KBM-7 (cell line): Measurements from ENCODE around the gene GDF9.

Source experiments
- DNase-seq: peaks from one replicate; pipeline ENCODE4 v3.0.0-alpha.2; 2015
- in situ Hi-C: fragments of 300-500 bp; cut with MboI; formaldehyde crosslinking; loops from 2 replicates; pipeline ENCODE4 v1.14.3; 2020; ENCODE audit warnings: low sequenced_read_pairs, low pct_unique_long_range_greater_than_20kb, mixed read lengths

Gene GDF9

DNA sequence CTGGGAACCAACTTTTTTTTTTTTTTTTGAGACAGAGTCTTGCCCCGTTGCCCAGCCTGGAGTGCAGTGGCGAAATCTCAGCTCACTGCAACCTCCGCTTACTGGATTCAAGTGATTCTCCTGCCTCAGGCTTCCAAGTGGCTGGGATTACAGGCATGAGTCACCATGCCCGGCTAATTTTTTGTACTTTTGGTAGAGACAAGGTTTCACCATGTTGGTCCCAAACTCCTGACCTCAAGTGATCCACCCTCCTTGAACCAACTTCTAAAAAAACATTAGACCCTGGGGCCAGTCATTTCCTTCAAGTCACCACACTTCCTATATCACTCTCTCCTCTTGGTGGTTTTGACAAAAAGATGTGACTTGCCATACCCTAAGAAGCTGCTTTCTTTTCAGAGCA is 25.0 kb downstream of the GDF9 start:
- in situ Hi-C loops, result no loop called here
- peak; percentile 43 for DNase-seq

DNA sequence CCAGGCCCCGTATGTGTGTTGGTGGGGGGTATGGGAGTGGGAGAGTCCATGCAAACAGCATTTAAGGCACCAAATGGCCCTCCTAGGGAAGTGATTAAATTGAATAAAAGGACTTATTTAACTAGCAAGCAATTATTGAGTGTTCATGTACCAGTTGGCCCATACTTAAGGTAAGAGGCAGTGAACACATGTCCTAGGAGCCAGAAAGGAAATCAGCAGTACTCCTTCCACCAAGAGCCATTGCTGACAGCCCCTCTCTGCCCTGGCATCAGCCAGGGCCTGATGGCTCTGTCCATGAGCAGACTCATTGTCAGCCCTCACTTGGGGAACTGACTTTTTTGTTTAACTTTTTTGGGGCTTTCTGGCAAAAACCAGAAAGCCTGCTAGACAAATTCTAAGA is 25.4 kb downstream of the GDF9 start:
- in situ Hi-C loops, result no loop called here

DNA sequence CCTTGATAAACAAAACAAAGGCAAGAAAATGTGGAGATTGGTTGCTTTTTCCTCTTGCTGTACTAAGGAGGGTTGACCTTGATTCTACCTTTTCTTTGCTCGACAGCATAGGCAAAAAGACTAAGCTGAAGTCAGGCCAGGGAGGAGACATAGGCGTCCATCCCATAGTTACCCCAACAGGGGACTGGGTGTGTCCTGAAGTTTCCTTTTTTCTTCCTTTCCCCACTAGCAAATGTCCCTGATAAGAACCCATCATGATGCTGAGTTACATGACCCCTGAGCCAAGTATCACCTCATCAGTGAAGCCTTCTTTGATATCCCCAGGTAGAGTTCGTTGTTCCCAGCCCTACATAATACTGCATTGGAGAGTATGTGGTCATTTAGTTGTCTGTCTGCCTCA is 26.0 kb downstream of the GDF9 start:
- DNase-seq, result no peak
- in situ Hi-C loops, result no loop called here

More for the DNA sequence above, 25.4 kb downstream of the GDF9 start:
- DNase-seq, result no peak

DNA sequence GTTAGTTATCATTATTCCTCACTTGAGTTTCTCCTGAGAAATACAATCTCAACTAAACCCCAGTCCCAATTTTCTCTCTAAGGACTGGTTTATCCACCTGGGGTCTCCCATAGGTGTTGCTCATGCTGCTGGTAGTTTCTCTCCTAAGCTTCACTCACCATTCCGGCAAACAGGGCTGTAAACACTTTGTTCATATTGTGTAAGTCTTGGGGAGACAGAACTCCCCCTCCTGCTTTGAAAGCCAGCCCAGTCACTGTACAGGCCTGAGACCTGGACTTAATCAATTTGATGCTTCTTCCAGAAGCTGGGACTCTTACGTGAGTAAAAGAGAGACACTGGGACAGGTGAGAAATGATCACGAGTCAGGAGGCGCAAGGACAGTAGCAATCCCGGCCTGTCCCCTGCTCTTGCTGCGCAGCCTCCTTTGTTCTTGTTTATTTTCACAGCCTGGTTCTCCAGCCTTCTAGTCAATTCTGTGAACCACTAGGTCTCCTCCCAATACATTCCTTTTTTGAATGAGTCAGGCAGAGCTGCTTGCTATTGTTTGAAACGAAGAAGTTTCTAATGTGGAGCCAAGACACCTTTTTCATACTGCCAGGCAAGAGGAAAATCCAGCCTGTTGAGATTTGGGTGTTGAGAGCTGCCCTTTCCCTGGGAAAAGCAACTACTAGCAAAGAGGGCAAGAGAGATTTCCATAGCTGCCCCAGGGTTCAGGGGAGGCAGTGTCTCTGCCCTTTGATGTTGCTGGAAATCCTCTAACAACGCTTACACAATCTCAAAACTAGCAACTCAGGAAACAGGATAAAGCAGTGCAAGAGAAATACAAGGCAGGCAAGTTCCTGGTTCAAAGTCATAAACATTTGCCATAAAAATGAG is 26.6 kb downstream of the GDF9 start:
- in situ Hi-C loops, result no loop called here
- no peak for DNase-seq

DNA sequence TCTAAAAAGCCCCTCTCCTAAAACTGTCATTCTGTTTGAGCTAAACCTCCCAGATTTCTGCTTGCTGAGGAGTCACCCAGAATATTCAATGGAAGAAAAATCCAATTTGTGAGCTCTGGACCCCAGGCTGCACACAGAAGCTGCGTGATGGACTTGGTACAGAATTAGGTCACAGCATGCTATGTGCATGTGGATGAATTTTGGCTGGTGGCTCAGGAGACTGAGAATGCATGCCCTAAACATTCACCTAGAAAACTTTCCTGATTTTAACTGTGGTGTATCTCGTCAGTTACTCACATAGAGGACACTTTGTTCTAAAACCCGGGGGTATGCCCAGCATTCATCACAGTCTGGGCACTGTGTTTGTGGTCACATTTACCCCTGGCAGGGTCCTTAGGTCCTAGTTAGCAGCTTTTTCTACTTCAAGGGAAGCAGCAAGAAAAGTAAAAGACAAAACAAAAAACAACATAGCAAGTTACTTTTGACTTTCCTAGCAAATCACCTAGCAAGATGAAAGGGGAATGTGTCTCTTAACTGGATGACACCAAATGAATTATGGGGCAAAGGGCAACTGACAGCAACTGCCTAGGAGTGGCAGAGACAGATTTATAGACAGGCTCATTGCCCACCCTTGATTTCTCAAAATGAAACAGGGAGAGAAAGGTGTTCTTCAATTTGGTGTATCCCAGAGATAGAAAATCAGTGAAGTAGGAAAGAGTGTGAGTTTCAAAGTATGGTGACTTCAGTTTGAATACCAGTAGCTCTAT is 27.6 kb downstream of the GDF9 start:
- in situ Hi-C loops, result no loop called here
- no peak for DNase-seq

DNA sequence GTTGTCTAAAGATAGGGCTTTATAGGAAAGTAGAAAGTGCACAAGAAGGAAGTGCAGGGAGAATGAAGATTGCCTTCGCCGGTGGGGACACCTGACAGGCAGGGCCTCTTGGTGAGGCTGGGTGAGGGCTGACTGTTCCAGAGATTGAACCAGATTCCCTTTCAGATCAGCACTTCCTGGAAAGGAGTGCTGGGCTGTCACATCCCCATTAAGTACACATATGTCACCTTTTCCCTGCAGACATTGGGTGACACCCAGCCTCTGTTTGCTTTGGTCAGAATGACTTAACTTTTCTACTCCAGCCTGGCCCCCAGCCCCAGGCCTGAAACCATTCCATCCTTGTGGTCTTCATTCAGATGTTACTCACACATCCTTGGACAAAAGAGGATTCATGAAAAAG is 28.4 kb downstream of the GDF9 start:
- DNase-seq, result no peak
- in situ Hi-C loops, result no loop called here

DNA sequence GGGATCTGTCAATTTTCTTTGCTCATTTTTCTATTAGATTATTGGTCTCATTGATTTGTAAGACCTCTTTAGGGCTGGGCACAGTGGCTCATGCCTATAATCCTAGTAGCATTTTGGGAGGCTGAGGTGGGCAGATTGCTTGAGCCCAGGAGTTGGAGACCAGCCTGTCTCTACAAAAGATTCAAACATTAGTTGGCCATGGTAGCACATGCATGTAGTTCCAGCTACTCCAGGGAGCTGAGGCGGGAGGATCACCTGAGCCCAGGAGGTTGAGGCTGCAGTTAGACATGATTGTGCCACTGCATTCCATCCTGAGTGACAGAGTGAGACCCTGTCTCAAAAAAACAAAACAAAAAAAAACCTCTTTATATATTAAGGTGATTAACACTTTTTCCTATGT is 29.4 kb downstream of the GDF9 start:
- no peak for DNase-seq

DNA sequence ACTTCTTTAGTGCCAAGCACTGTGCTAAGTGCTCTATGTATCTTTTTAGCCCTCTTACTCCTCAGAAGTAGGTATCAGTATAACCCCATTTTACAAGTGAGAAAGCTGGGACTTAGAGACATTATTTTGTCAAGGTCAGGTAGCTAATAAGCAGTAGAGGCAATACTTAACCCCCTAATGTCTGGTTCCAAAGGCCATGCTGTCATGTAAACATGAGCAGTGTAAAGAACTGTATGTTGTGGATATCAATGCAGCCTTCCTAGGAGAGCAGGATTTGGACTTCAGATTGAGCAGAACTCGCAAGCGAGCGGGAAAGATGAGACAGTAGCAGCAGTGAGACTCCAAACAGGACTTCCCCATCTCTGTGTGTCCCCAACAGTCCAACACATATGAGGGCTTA is 32.2 kb downstream of the GDF9 start:
- DNase-seq, result no peak
- in situ Hi-C loops, result no loop called here

More for the DNA sequence above, 29.4 kb downstream of the GDF9 start:
- in situ Hi-C loops, result no loop called here

DNA sequence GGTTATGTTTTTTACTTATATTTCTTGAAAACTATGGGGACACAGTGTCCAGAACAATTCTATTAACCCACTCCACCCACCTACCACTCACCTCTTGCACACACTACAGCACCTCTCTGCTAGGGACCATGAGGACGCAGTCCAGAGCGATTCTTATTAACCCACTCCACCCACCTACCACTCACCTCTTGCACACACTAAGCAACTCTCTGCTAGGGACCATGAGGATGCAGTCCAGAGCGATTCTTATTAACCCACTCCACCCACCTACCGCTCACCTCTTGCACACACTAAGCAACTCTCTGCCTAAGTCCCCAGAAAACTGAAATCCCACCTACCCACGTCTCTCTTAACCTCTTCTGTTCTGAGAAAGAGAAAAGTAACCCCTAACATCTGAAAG is 33.7 kb downstream of the GDF9 start:
- no peak for DNase-seq
- in situ Hi-C loops, result no loop called here

DNA sequence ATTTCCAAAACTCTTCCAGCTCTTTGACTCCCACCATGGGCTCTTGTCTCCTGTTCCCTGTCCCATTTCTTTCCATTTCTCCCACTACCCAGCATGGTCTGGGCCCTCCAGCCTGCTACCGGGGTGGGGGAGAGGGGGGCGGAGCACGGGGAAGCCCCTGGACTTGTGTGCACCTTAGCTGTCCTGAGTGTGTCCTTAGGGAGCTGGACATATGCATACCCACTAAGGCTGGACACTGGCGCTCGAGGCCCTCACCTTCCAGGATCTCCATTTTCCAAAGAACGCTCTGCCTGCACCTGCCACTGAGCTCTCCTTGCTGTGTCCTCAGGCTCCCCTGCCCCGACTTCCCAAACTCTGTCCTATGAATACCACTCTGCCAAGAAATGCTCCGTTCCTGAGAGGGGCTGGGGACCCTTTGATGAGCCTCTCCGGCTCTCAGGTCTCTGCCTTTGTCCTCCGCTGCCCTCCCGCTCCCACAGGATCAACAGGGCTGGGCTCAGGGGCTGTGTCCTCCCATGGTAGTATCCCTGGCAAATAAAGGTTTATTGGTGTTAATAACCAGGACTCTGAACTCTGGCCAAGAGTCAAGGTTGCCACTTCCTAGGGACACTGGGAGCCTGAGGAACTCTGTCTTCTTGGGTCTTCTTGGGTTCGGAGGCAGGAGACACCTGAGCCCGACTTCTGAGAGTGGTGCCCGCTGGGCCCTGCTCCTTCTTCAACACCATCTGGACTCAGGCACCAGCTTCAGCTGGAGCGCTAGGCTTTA is 35.0 kb downstream of the GDF9 start:
- no peak for DNase-seq
- in situ Hi-C loops, result no loop called here

DNA sequence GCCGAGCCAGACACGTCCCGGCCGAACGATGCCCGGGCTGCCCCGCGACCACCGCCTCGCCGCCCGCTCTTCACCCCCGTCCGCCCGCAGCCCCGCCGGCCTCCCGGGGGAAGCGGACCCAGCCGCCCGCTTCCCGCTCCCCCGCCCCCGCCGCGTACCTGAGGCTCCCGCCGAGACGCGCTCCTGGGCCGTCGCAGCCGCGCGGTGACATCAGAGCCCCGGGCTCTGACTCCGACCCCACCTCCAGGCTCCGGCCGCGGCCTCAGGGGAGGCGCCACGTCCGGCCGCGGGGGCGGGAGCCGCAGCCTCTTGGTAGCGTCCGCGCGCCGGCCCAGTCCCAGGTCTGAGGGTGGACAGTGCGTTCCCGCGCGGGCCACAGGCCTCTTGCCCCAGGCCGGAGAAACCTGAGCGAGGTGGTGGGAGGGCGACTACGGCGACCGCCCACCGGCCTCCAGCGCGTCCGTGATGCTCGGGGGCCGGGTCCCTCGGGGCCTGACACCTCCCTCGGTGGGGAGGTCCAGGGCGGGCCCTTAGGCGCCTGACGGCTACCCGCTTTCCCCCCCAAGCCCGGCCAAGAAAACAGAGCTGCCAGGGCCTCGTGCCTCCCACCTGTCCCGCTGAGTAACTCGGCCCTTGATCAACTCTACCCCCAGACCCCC is 35.7 kb downstream of the GDF9 start, which contains the start of gene SHROOM1:
TSS of gene SHROOM1 (minus strand) at position 212 of the 659 bp plus-strand sequence. CDS start 4,507 bp downstream, outside the sequence.
- in situ Hi-C loops, result no loop called here
- no peak for DNase-seq

DNA sequence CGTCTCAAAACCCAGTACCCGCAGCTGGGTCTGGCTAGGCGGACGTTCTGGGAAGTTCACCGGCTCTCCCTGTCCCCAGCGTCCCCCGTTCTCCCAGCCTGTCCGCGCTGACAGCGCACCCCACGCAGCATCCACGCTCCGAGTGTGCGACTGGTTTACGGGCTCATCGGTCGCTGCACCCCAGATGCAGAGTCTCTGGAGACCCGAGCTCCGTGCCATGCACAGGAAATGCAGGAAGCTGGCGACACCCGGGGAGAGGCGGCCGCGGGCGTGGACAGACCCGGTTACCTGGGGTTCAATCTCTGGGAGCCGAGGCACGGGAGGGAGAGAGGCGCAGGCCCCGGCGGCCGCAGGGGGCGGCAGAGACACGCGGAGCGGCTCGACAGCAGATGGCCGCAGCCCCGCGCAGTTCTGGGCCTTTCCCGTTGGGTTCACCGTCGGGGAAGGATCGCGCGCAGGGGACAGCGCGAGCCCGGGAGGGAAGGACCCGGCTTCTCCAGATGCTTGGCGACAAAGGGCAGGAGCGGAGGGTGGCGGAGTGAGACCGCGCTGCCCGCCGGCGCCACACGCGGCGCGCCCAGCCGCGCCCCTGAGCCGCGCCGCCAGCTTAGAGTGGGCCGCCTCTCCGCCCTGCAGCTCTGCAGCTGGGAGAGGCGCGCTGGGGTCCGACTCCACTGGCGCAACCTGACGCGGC is 36.4 kb downstream of the GDF9 start:
- peak; percentile 81 for DNase-seq
- in situ Hi-C loops, result no loop called here

DNA sequence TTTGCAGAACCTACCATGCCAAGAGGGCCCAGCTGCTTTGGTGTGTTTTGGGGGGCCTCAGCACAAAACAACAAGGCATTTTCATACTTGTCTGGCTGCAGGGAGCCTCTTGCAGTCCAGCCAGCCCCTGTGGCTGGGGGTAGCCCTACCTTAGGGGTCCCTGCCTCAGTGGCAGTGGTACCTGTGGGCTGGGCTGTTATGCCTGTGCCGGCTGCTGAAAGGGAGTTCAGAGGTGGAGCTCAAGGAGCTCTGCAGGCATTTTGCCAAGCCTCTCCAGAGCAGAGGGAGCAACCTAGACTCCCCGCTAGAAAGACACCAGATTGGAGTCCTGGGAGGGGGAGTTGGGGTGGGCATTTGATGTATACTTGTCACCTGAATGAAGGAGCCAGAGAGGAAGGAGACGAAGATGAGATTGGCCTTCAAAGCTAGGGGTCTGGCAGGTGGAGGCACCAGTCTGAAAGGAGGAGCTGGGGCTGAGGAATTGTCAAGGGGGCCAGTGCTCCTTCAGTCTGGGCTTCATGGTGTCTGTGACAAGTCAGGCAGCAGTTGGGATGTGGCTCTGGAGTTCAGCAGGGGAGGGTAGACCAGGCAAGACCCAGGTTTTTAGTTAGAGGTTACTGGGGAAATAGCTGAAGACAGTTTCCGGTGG is 37.3 kb downstream of the GDF9 start:
- no peak for DNase-seq
- in situ Hi-C loops, result no loop called here

DNA sequence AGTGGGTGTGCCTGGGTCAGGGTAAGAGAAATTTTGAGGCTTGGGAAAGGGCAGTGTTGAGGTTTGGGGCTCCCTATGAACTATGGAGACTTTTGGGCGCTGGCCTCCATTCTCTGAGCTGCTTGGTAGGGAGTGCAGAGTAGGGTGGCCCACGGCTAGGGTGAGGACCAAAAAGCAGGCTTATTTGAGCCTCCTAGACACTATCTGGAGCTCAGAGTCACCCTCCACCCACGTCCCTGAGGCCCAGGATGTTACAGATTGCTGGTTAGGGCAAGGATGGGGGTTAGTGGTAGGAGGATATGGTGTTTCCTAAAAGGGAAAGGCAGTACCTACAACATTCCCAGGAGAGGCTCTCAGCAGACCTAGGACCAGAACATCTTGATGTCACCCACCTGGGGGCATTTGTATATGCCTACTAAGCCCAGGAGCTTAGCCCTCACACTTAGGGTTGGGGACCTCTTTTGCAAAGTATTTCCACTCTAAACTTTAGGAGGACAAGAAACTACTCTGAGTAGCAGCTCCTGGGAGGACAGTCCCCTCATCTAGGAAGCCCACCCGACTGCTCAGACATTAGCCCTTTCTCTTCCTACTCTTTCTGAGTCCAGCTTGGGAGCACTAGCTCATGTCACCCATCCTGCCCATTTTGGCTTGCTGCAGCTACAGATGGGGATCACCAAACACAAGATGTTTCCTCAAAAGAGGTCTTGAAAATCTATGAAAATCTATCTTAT is 38.2 kb downstream of the GDF9 start:
- in situ Hi-C loops, result no loop called here
- DNase-seq, result no peak

DNA sequence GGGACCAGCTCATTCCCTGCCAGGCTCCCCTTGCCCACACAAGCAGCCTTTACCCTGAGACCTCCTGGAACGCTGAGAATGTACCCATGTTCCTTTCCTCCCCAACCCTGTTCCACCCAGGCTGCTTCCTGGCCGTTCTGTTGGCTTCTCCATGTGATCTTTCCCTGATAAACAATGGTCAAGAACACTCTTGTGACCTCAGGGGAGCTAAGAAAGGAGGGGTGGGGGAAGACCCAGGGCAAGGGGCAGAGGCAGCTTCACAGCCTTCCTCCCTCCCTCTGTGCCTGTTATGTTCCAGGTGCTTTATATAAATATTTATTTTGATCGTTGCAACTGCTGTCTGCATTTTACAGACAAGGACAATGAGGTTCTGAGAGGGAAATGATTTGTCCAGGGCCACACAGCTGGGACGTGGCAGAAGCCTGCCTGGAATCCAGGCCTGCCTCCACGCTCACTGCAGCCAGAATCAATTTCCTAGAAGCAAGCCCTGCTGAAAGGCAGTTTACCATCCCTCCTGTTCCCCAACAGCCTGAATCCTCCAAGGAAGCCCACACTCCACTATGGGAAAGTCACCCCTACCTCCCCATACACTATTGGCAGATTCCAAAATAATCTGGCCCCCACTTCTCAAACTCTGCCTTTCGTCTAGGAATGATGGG is 39.7 kb downstream of the GDF9 start:
- DNase-seq, result no peak
- in situ Hi-C loops, result no loop called here

DNA sequence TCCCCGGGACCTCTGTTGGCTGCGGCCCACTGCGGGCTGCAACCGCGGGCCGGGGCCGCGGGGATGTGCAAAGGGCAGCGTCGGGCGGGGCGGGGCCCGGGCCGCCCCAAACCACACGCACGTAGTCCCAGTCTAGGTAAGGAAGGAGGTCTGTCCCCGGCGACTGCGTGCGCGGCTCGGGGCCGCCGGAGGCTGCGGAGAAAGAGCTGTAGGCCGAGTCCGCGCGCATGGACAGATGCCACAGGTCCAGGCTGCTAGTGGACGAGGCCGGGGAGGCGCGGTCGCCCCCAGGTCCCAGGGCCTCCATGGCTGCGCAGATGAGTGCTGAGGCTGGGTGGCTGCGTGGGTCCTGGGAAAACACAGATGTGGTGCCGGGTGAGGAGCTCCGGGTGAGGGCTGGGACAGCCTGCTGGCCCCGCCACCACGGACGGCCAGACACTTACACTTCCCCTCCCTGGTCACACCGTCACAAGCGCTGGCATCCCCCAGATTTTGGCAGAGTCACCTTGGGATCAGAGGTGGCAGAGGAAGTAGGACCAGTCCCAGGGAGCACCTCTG is 40.4 kb downstream of the GDF9 start:
- in situ Hi-C loops, result no loop called here

More for the DNA sequence above, 40.4 kb downstream of the GDF9 start:
- no peak for DNase-seq
